ENCODE data around the gene MUTYH. TPM values are rescaled to one million over a fixed set of nuclear protein-coding genes. Genes with fewer than 3 reads are reported as not detected.
A peak's percentile ranks its signal among the peaks of the same experiment; 100 is the strongest.

The MUTYH gene
- total RNA-seq, 2 experiments from 2014 or later, result 52.6 to 70.1 TPM

DNA sequence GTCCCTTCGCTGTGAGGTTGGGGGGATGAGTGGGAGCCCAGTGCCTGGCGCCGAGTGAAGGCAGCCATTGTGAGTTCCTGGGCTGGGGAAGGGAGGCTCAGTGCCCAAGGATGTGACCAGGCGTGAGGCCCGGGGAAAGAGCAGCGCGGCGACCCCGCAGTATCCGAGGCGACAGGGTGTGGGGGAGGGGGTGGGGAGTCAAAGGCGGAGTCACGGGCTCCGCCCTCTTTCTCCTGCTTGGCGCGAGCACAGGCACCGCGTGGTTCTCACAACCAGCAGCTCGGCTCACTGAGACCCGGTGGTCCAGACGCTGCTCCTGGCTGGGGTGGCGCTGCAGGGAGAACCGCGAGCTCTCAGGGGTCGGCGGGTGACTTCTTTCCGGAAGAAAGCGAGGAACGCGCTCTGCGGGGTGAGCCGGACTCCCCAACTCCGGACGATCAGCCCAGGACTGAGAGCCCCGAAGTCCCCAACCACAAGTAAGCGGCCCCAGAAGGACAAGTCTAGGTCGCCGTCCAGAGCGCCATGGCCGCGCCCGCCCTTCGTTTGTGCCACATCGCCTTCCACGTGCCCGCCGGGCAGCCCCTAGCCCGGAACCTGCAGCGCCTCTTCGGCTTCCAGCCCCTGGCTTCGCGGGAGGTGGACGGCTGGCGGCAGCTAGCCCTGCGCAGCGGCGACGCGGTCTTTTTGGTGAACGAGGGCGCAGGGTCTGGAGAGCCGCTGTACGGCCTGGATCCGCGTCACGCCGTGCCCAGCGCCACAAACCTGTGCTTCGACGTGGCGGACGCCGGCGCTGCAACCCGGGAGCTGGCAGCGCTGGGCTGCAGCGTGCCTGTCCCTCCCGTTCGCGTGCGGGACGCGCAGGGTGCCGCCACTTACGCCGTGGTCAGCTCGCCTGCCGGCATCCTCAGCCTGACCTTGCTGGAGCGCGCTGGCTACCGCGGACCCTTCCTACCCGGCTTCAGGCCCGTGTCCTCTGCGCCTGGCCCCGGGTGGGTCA, 13.3 kb downstream of the MUTYH start, which contains the start of gene HPDL:
Gene HPDL, plus strand, starts transcription at position 269 of the 997 bp plus-strand sequence. Its CDS starts 254 bp downstream, at position 523.
- peaks cover 7% of the 10 kb centered on the region for H3K36me3 ChIP-seq (ENCODE audit: insufficient read depth, low read length)
- POLR2A ChIA-PET, result interaction anchor here (0.6 to 7.5 kb wide), 11 partner anchors 9 to 172 kb away, joined by 3 to 45 read pairs (median 3); partner anchors contain the start of genes MUTYH and TOE1
- peaks cover 34% of the 10 kb centered on the region for H3K4me1 ChIP-seq (ENCODE audit: insufficient read depth, low read length, poor library complexity, severe bottlenecking)
- H3K27ac ChIP-seq (ENCODE audit: low read depth, low read length, poor library complexity, severe bottlenecking), result peak within 1 kb of the TSS; percentile 57
- H3K4me2 ChIP-seq (ENCODE audit: low read length), result peak within 1 kb of the TSS; percentile 86
- H3K79me2 ChIP-seq (ENCODE audit: insufficient read depth, low read depth, low read length), result peaks cover 7% of the 10 kb centered on the region; the same call in 1 of the 2 replicates
- BruUV-seq (replicated peaks), result no TSS peak
- TF ChIP-seq, protein P1, sequence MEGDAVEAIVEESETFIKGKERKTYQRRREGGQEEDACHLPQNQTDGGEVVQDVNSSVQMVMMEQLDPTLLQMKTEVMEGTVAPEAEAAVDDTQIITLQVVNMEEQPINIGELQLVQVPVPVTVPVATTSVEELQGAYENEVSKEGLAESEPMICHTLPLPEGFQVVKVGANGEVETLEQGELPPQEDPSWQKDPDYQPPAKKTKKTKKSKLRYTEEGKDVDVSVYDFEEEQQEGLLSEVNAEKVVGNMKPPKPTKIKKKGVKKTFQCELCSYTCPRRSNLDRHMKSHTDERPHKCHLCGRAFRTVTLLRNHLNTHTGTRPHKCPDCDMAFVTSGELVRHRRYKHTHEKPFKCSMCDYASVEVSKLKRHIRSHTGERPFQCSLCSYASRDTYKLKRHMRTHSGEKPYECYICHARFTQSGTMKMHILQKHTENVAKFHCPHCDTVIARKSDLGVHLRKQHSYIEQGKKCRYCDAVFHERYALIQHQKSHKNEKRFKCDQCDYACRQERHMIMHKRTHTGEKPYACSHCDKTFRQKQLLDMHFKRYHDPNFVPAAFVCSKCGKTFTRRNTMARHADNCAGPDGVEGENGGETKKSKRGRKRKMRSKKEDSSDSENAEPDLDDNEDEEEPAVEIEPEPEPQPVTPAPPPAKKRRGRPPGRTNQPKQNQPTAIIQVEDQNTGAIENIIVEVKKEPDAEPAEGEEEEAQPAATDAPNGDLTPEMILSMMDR (conservative IDR thresholded peaks at IDR 0.05; ENCODE audit: low read length), result peak; percentile 43; the same call in 1 of the 2 replicates
- no peak for TF ChIP-seq EZH2phosphoT487 (IDR thresholded peaks at IDR 0.05; ENCODE audit: borderline replicate concordance, low read depth, low read length)
- peak within 1 kb of the TSS; percentile 71 for H3K4me3 ChIP-seq (ENCODE audit: low read depth, low read length, poor library complexity, severe bottlenecking)
- H2AFZ ChIP-seq (ENCODE audit: low read length), result peak within 1 kb of the TSS; percentile 23; the same call in 1 of the 2 replicates
- DNase-seq (ENCODE audit: low spot score), result peak; percentile 84
- H3K9me2 ChIP-seq (ENCODE audit: insufficient read depth, low read length), result no peaks in the 10 kb centered on the region
- H3K9me3 ChIP-seq (ENCODE audit: low read length), result no peaks in the 10 kb centered on the region
- H4K20me1 ChIP-seq (ENCODE audit: insufficient read depth, low read length), result no peaks in the 10 kb centered on the region
- CTCF ChIA-PET (ENCODE audit: unreplicated experiment), result interaction anchor here (0.6 kb wide), 1 partner anchor 24 kb away, joined by 7 read pairs; no protein-coding TSS in a partner anchor
- intact Hi-C loops (cut with micrococcal nuclease; ENCODE audit: unreplicated experiment), result loop anchor here (2.0 kb wide), 1 partner anchor 22 kb away; no protein-coding TSS in a partner anchor

DNA sequence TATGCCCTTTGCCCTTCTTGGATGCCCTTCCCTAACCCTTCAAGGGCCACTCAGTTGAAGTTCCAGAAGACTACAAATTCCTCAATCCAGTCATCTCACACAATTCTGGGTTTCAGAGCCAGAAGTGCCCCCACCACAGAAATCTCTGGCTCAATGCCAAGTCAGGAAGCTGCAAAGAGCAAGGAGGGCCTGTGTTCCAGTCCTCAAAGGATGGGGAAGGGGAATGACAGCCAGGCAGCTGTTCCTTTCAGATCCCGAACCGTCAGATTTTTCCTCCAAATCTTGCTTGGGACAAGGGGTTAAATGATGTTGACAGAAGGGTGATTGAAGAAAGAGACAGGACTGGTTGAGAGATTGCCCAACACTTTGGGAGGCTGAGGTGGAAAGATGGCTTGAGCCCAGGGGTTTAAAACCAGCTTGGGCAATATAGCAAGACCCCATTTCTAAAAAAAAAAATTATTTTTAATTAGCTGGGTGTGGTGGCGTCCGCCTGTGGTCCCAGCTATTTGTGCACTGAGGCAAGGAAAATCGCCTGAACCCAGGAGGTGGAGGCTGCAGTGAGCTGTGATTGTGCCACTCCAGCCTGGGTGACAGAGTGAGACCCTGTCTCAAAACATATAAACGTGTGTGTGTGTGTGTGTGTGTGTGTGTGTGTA, 14.3 kb downstream of the MUTYH start:
- Histone ChIP-seq H3K27ac (ENCODE audit: low read depth, low read length, poor library complexity, severe bottlenecking) (no peak overlapping the region), H3K9me2 (ENCODE audit: insufficient read depth, low read length) (no peaks in the 10 kb centered on the region), H3K79me2 (ENCODE audit: insufficient read depth, low read depth, low read length) (peaks cover 7% of the 10 kb centered on the region; the same call in 1 of the 2 replicates), H3K4me2 (ENCODE audit: low read length) (peak overlapping the region; percentile 86), H2AFZ (ENCODE audit: low read length) (peak overlapping the region; percentile 23; the same call in 1 of the 2 replicates), H3K4me1 (ENCODE audit: insufficient read depth, low read length, poor library complexity, severe bottlenecking) (peaks cover 40% of the 10 kb centered on the region), H3K4me3 (ENCODE audit: low read depth, low read length, poor library complexity, severe bottlenecking) (peak overlapping the region; percentile 71), H4K20me1 (ENCODE audit: insufficient read depth, low read length) (no peaks in the 10 kb centered on the region), H3K36me3 (ENCODE audit: insufficient read depth, low read length) (peaks cover 5% of the 10 kb centered on the region; the same call in 1 of the 2 replicates), H3K9me3 (ENCODE audit: low read length) (no peaks in the 10 kb centered on the region)
- ChIA-PET CTCF (ENCODE audit: unreplicated experiment) (interaction anchor here (0.6 kb wide), 1 partner anchor 139 kb away, joined by 7 read pairs; no protein-coding TSS in a partner anchor), POLR2A (interaction anchor here (0.6 to 7.5 kb wide), 8 partner anchors 8 to 172 kb away, joined by 3 to 45 read pairs (median 3); partner anchors contain the start of genes MUTYH and TOE1)
- TF ChIP-seq EZH2phosphoT487 (IDR thresholded peaks at IDR 0.05; ENCODE audit: borderline replicate concordance, low read depth, low read length), result no peak
- TF ChIP-seq, protein P1 (conservative IDR thresholded peaks at IDR 0.05; ENCODE audit: low read length), result no peak
- DNase-seq (ENCODE audit: low spot score), result no peak
- intact Hi-C loops (cut with micrococcal nuclease; ENCODE audit: unreplicated experiment), result loop anchor here (2.0 kb wide), 1 partner anchor 21 kb away; no protein-coding TSS in a partner anchor
- no TSS peak for BruUV-seq (replicated peaks)
